Measurements from ENCODE around the gene CENPO.

GRCh38 chr2:24861500-24861899 is 68.3 kb downstream of the CENPO start:
- TF ChIP-seq POLR2AphosphoS5 (IDR thresholded peaks at IDR 0.05; ENCODE audit: low read depth, low read length) (no peak), REST (IDR thresholded peaks at IDR 0.05; ENCODE audit: insufficient read depth in 1 of 2, low read depth in 2 of 2, low read length in 2 of 2) (no peak), TAF1 (IDR thresholded peaks at IDR 0.05; ENCODE audit: borderline replicate concordance, insufficient read depth, low read length) (no peak)
